Psoas muscle (tissue), 8 donors: Measurements from ENCODE around the gene RAB11FIP4. TPM values are rescaled to one million over a fixed set of nuclear protein-coding genes. Genes with fewer than 3 reads are reported as not detected.

Experiments
- ATAC-seq, 4 donors: fragments of 200-7000 bp; cut with Tn5 transposase; one replicate each; pipeline ENCODE4 v1.9.1; 2020; ENCODE audit warnings: moderate library complexity in 3 of 4, mild to moderate bottlenecking in 2 of 4
- DNase-seq, 2 donors: peaks; one replicate each; pipeline ENCODE4 v3.0.0-alpha.2; 2020
- H3K27ac ChIP-seq: fragments of 200-600 bp; one replicate; pipeline ENCODE4 v1.8.0; 2022
- H3K27me3 ChIP-seq, 3 donors: fragments of 200-600 bp in 1 of 3; one replicate each; pipeline versions ENCODE4 v1.6.1 to v1.8.0; 2013 to 2022; ENCODE audit warnings: low read length in 2 of 3, mild to moderate bottlenecking in 2 of 3, moderate library complexity in 1 of 3; ENCODE audit not compliant: insufficient read depth in 3 of 3
- H3K36me3 ChIP-seq, 2 donors: fragments of 200-600 bp in 1 of 2; one replicate each; pipeline versions ENCODE4 v1.6.1 to v1.8.0; 2013 to 2022; ENCODE audit warnings: low read depth in 1 of 2, mild to moderate bottlenecking in 1 of 2, moderate library complexity in 1 of 2; ENCODE audit not compliant: insufficient read depth in 1 of 2
- H3K4me1 ChIP-seq: fragments of 200-600 bp; one replicate; pipeline ENCODE4 v1.8.0; 2022
- H3K4me3 ChIP-seq: fragments of 200-600 bp; one replicate; pipeline ENCODE4 v1.8.0; 2022; ENCODE audit warnings: mild to moderate bottlenecking
- H3K9me3 ChIP-seq: fragments of 200-600 bp; one replicate; pipeline ENCODE4 v1.8.0; 2022
- WGBS, 3 donors: extraction: QIAGEN DNeasy Blood & Tissue Kit; methylation state at CpG; one replicate each; pipeline versions ENCODE4 v1.1.6 to v1.1.7; 2013; 5-methylcytosine and 5-hydroxymethylcytosine counted together
- intact Hi-C, 2 donors: fragments of 100-400 bp; cut with DNase I; formaldehyde crosslinking; loops; one replicate each; pipeline versions ENCODE4 v1.11.0 to v1.14.2; 2022
- polyA plus RNA-seq, 3 donors: library from polyadenylated mRNA; stranded (reverse); fragments of 200-250 nt; gene quantifications; one replicate each; pipeline ENCODE4 v1.2.3, GENCODE V29; 2013
- total RNA-seq, 4 donors: library from RNA; stranded (reverse); fragmentation: NEBNext Ultra II Directional in 2 of 4; extraction: Animal tissue kit (Norgen Biotek cat#: 25700) in 2 of 4; gene quantifications; one replicate each; pipeline versions ENCODE4 v1.2.1 to v1.2.4, GENCODE V29; 2021 to 2023
- TF ChIP-seq, protein P1 (sequence below): fragments of 200-600 bp; IDR thresholded peaks from one replicate; pipeline ENCODE4 v1.8.0; 2022; ENCODE audit warnings: antibody characterized with exemption
- donor health status: healthy with polysubstance abuse.
- donor health status: DM: no; HTN: no; CAD: no; lungs with moderate emphysema.
- donor health status: Bipolar disorder and iron deficiency.
- donor health status: healthy.
- donor health status: DM: yes; HTN: yes; CAD: no.
- donor health status: DM: no; HTN: no; CAD: no.
- donor health status: DM: no; HTN: no; CAD: no.
- donor health status: DM: yes; HTN: yes; CAD: no.

RAB11FIP4 gene
- total and polyA plus RNA-seq, 7 donors, result 0.04 to 1.8 (median 0.41) TPM

DNA sequence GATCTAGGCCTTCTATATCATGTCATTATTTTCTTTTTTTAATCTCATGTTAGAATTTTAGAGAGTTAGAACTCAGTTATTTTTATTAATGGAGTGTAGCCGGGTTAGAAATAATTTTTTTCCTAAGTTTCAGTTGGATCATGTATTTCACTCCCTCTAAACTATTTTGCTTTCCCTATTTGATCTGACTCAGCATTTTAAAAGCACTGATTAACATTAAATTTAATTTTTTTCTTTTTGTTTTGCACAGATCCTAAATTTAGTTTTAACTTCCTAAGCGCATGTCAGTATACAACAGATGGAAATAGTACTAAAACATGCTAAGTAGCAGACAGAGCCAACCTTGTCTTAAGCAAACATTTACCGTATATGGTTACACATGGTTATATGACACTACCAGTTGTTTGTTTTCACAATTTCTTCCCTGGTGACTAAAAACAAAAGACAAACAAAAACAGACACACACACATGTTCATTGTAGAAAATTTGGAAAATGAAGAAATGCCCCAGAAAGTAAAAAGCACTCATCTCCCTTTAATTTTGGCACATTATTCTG is 33.6 kb upstream of the RAB11FIP4 start:
- no peak overlapping the region for H3K27ac ChIP-seq
- DNase-seq, result no peak
- WGBS, 3 donors, result 69 to 79% (median 75%) methylated on average over 3 of the region's 3 CpGs
- H3K9me3 ChIP-seq, result no peaks in the 10 kb centered on the region
- TF ChIP-seq, protein P1, sequence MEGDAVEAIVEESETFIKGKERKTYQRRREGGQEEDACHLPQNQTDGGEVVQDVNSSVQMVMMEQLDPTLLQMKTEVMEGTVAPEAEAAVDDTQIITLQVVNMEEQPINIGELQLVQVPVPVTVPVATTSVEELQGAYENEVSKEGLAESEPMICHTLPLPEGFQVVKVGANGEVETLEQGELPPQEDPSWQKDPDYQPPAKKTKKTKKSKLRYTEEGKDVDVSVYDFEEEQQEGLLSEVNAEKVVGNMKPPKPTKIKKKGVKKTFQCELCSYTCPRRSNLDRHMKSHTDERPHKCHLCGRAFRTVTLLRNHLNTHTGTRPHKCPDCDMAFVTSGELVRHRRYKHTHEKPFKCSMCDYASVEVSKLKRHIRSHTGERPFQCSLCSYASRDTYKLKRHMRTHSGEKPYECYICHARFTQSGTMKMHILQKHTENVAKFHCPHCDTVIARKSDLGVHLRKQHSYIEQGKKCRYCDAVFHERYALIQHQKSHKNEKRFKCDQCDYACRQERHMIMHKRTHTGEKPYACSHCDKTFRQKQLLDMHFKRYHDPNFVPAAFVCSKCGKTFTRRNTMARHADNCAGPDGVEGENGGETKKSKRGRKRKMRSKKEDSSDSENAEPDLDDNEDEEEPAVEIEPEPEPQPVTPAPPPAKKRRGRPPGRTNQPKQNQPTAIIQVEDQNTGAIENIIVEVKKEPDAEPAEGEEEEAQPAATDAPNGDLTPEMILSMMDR, result no peak
- intact Hi-C loops, result no loop called here
- H3K4me1 ChIP-seq, result no peaks in the 10 kb centered on the region
- no peak overlapping the region for H3K4me3 ChIP-seq
- H3K36me3 ChIP-seq, result peaks cover 3 to 89% of the 10 kb centered on the region in 2 donors
- no peaks in the 10 kb centered on the region for H3K27me3 ChIP-seq
- no peak for ATAC-seq

DNA sequence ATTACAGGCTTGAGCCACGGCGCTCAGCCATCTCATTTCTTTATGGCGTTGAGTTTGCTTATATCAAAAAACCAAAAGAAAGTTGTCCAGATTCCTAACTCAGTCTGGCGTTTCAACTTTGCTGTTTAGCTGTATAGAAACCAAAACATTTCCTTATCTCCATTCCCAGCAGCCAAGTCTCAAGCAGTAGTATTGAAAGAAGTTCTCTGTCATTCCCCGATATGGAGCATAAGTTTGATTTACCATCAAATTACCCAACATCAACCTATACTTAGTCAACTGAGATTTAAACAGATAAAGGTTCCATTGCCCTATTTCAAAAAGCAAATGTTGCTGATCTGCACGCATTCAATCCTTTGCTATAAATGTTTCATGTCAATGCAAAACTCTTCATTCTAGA is 27.5 kb upstream of the RAB11FIP4 start:
- WGBS, 3 donors, result 97% methylated on average over 6 of the region's 6 CpGs
- peaks cover 5 to 43% of the 10 kb centered on the region in 2 donors for H3K36me3 ChIP-seq
- DNase-seq (no peak), ATAC-seq (no peak)
- no peak overlapping the region for H3K27ac ChIP-seq
- no peak overlapping the region for H3K4me3 ChIP-seq
- TF ChIP-seq, protein P1, result no peak
- H3K4me1 ChIP-seq, result no peaks in the 10 kb centered on the region
- intact Hi-C loops, result no loop called here
- H3K27me3 ChIP-seq, result no peaks in the 10 kb centered on the region
- no peaks in the 10 kb centered on the region for H3K9me3 ChIP-seq

DNA sequence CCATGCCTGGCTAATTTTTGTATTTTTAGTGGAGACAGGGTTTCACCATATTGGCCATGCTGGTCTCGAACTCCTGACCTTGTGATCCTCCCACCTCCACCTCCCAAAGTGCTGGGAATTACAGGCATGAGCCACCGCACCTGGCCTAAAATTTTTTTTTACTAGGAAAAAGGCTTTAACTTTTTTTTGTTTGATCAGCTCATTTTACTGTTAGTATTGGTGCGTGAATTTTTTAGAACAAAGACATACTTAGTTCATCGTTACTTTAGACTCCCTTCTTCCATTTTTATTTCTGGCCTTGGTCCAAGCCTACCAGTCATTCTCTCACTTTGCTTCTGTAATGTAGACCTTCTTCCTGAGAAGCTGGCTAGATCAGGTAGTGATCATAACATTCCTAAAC is 25.4 kb upstream of the RAB11FIP4 start:
- intact Hi-C loops, result no loop called here
- Histone ChIP-seq H3K36me3 (peaks cover 2 to 23% of the 10 kb centered on the region in 2 donors), H3K9me3 (no peaks in the 10 kb centered on the region), H3K27ac (no peak overlapping the region), H3K27me3 (no peaks in the 10 kb centered on the region), H3K4me3 (no peak overlapping the region), H3K4me1 (no peaks in the 10 kb centered on the region)
- 88 to 95% (median 89%) methylated on average over 4 of the region's 4 CpGs for WGBS, 3 donors
- ATAC-seq (no peak), DNase-seq (no peak)
- TF ChIP-seq, protein P1, result no peak

DNA sequence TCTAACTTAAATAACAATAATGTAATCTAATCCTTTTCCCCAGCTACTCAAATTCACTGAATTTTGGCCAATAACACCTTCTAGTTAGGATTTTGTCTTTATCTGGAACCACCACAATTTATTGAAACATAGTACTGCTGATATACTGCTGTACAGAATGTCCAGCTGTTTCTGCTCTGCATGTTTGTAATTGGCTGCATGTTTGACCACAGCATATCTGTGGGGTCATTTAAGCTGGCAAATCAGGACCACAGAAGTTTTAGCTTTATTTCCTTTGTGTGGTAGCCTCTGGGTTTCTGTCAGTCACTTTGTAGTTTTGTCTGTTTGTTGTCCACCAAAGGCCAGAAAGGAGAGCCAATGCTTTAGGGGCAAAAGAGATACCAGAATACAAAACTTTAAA is 22.2 kb upstream of the RAB11FIP4 start:
- TF ChIP-seq, protein P1, result no peak
- Histone ChIP-seq H3K9me3 (no peaks in the 10 kb centered on the region), H3K36me3 (peaks cover 2 to 17% of the 10 kb centered on the region in 2 donors), H3K27me3 (no peaks in the 10 kb centered on the region), H3K4me3 (no peak overlapping the region), H3K4me1 (no peaks in the 10 kb centered on the region), H3K27ac (no peak overlapping the region)
- ATAC-seq (no peak), DNase-seq (no peak)
- intact Hi-C loops, result no loop called here

DNA sequence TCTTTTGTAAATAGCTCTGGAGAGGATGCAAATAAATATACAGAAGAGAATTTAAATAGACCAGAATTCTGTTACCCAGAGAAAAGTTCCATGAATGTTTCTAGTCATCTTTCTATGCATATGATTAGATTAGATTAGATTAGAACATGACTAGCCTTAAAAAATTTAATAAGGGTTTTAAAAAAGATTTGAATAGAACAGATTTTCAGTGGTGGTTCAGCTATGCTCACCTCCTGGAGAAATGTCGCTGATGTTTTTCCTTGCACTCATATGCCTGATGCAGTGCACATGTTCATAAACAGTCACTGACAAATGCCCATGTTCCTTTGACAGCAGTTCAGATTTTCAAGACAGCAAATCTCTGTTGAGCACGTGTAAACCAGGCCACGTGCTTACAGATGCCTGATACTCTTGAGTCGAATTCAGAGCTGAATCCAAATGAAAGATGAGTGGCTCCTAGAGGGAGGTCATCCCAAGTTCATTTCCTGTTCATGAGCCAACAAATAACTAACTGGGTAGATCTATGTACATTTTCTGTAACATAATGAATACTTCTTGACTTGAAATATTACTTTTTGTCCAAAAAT is 19.9 kb upstream of the RAB11FIP4 start:
- Histone ChIP-seq H3K27me3 (no peaks in the 10 kb centered on the region), H3K27ac (no peak overlapping the region), H3K9me3 (no peaks in the 10 kb centered on the region), H3K36me3 (peaks cover 2 to 22% of the 10 kb centered on the region in 2 donors), H3K4me1 (no peaks in the 10 kb centered on the region), H3K4me3 (no peak overlapping the region)
- ATAC-seq (no peak), DNase-seq (no peak)
- intact Hi-C loops, result no loop called here
- WGBS, 3 donors, result 22 to 30% (median 22%) methylated on average over 4 of the region's 4 CpGs
- TF ChIP-seq, protein P1, result no peak
